GM12872 (cell line): ENCODE measurements around the gene SDK2.

ENCODE experiments used
- CTCF ChIP-seq: IDR thresholded peaks from 3 replicates; pipeline ENCODE4 v1.5.1; 2011; ENCODE audit warnings: low read depth, mild to moderate bottlenecking, low read length, moderate library complexity; ENCODE audit not compliant: insufficient read depth

The SDK2 gene

GRCh38 chr17:73420897-73421296 is 223.3 kb downstream of the SDK2 start:
- peak; percentile 21; the same call in 2 of the 3 replicates for TF ChIP-seq CTCF

- TF ChIP-seq CTCF, result no peak
Observed at GRCh38 chr17:73419881-73420280, 224.4 kb downstream of the SDK2 start.

GRCh38 chr17:73419051-73419450 is 225.2 kb downstream of the SDK2 start:
- no peak for TF ChIP-seq CTCF

GRCh38 chr17:73415782-73416181 is 228.5 kb downstream of the SDK2 start:
- TF ChIP-seq CTCF, result no peak

- no peak for TF ChIP-seq CTCF
Observed at GRCh38 chr17:73414171-73414955, 229.9 kb downstream of the SDK2 start.

- TF ChIP-seq CTCF, result no peak
Observed at GRCh38 chr17:73412914-73413313, 231.3 kb downstream of the SDK2 start.

- TF ChIP-seq CTCF, result no peak
Observed at GRCh38 chr17:73411313-73411747, 232.9 kb downstream of the SDK2 start.
